Panc1 (cell line): ENCODE results near the gene TSHZ2. TPM values are rescaled to one million over a fixed set of nuclear protein-coding genes. Genes with fewer than 3 reads are reported as not detected.

Source experiments
- ATAC-seq: fragments of 200-7000 bp; cut with Tn5 transposase; 2 replicates; pipeline ENCODE4 v1.9.1; 2020; ENCODE audit warnings: mild to moderate bottlenecking, moderate library complexity
- BruUV-seq: library from RNA; stranded (reverse); fragments of 400-500 nt; replicated peaks from 2 replicates; lab custom pipeline; 2021; lab: Mats Ljungman, UMichigan
- CTCF ChIA-PET: fragments of 300-600 bp; sonication (Branson Sonifier 250); formaldehyde crosslinking; loops from one replicate; lab custom pipeline; 2022; ENCODE audit warnings: antibody characterized with exemption; lab: Charles Lee
- POLR2A ChIA-PET: fragments of 300-600 bp; sonication (Branson Sonifier 250); formaldehyde crosslinking; loops from one replicate; lab custom pipeline; 2022; ENCODE audit warnings: antibody characterized with exemption; lab: Charles Lee
- DNase-seq: peaks from one replicate; pipeline ENCODE4 v3.0.0-alpha.2; 2010; ENCODE audit warnings: low read depth, low spot score
- H3K27ac ChIP-seq: 2 replicates; pipeline ENCODE4 v1.5.1; 2011; ENCODE audit warnings: mild to moderate bottlenecking, low read length, inconsistent platforms
- H3K27me3 ChIP-seq: fragments of 200-500 bp; sonication (Bioruptor generic); 2 replicates; pipeline ENCODE4 v1.6.0; 2014; ENCODE audit warnings: low read length, inconsistent platforms; ENCODE audit not compliant: control insufficient read depth, insufficient read depth
- H3K36me3 ChIP-seq: fragments of 200-500 bp; sonication (Bioruptor generic); 2 replicates; pipeline ENCODE4 v1.5.1; 2014; ENCODE audit warnings: inconsistent platforms, mild to moderate bottlenecking, low read length, moderate library complexity; ENCODE audit not compliant: control insufficient read depth, insufficient read depth
- H3K4me1 ChIP-seq: 2 replicates; pipeline ENCODE4 v1.5.1; 2011; ENCODE audit warnings: inconsistent platforms, mild to moderate bottlenecking, low read length, moderate library complexity; ENCODE audit not compliant: control insufficient read depth, insufficient read depth
- H3K4me3 ChIP-seq, 2 experiments: 2 replicates each; pipeline ENCODE4 v1.5.1; 2011 to 2012; ENCODE audit warnings: low read depth in 2 of 2, low read length in 2 of 2, mild to moderate bottlenecking in 2 of 2, inconsistent platforms in 1 of 2, moderate library complexity in 1 of 2
- H3K9me3 ChIP-seq: fragments of 200-500 bp; sonication (Bioruptor generic); 2 replicates; pipeline ENCODE4 v1.5.1; 2014; ENCODE audit warnings: low read depth, mild to moderate bottlenecking, inconsistent platforms, low read length, moderate library complexity; ENCODE audit not compliant: control insufficient read depth, insufficient read depth
- CTCF ChIP-seq: fragments of 450-650 bp; IDR thresholded peaks from 2 replicates; pipeline ENCODE4 v1.5.1; 2017; ENCODE audit warnings: mild to moderate bottlenecking
- POLR2AphosphoS5 ChIP-seq: IDR thresholded peaks from 2 replicates; pipeline ENCODE4 v1.6.1; 2012; ENCODE audit warnings: mild to moderate bottlenecking, low read depth, low read length, moderate library complexity
- REST ChIP-seq, 2 experiments: IDR thresholded peaks; 2 replicates each; pipeline ENCODE4 v1.6.1; 2011 to 2012; ENCODE audit warnings: low read depth in 2 of 2, control low read depth in 1 of 2, low read length in 1 of 2, mild to moderate bottlenecking in 1 of 2, moderate library complexity in 1 of 2; ENCODE audit not compliant: insufficient read depth in 1 of 2
- SIN3A ChIP-seq: IDR thresholded peaks from 2 replicates; pipeline ENCODE4 v1.6.1; 2012; ENCODE audit warnings: low read depth, mild to moderate bottlenecking, low read length, moderate library complexity, borderline replicate concordance; ENCODE audit not compliant: insufficient read depth
- TCF7L2 ChIP-seq: IDR thresholded peaks from 2 replicates; pipeline ENCODE4 v1.6.1; 2011; ENCODE audit warnings: mild to moderate bottlenecking, low read depth, low read length, inconsistent platforms
- in situ Hi-C: cut with HindIII; loops from 2 replicates; pipeline ENCODE4 v1.10.0; 2016; ENCODE audit warnings: low sequenced_read_pairs, low pct_unique_long_range_greater_than_20kb
- intact Hi-C: fragments of 100-400 bp; cut with micrococcal nuclease; formaldehyde crosslinking; loops from one replicate; pipeline ENCODE4 v1.10.0; 2022; ENCODE audit not compliant: unreplicated experiment
- total RNA-seq: library from RNA; stranded (reverse); gene quantifications from one replicate; pipeline ENCODE4 v1.2.1, GENCODE V29; 2021; ENCODE audit not compliant: unreplicated experiment

Gene TSHZ2
- total RNA-seq, 1 experiment from 2014 or later, result 0.36 TPM

GRCh38 chr20:53019464-53019863 is 47.3 kb downstream of the TSHZ2 start:
- intact Hi-C loops (no loop called here), in situ Hi-C loops (no loop called here)
- ATAC-seq, result no peak
- peaks cover 2% of the 10 kb centered on the region; the same call in 1 of the 2 replicates for H3K27me3 ChIP-seq
- CTCF ChIA-PET, result no interaction called here
- no peak for TF ChIP-seq CTCF
- no peak for TF ChIP-seq TCF7L2
- TF ChIP-seq REST (IDR thresholded peaks at IDR 0.05; ENCODE audit: insufficient read depth in 1 of 2, low read depth in 2 of 2, low read length in 1 of 2), result no peak
- TF ChIP-seq SIN3A, result no peak
- no peak for TF ChIP-seq POLR2AphosphoS5
- no TSS peak for BruUV-seq
- POLR2A ChIA-PET, result no interaction called here
- H3K36me3 ChIP-seq, result no peaks in the 10 kb centered on the region
- DNase-seq, result no peak
- H3K4me1 ChIP-seq, result no peaks in the 10 kb centered on the region
- H3K27ac ChIP-seq, result no peak overlapping the region
- no peaks in the 10 kb centered on the region for H3K9me3 ChIP-seq
- no peak overlapping the region for H3K4me3 ChIP-seq

GRCh38 chr20:53020376-53020775 is 48.2 kb downstream of the TSHZ2 start:
- DNase-seq, result no peak
- in situ Hi-C loops, result no loop called here
- no peak for ATAC-seq
- ChIA-PET CTCF (no interaction called here), POLR2A (no interaction called here)
- no peak overlapping the region for H3K4me3 ChIP-seq
- H3K4me1 ChIP-seq, result no peaks in the 10 kb centered on the region
- peaks cover 2% of the 10 kb centered on the region; the same call in 1 of the 2 replicates for H3K27me3 ChIP-seq
- no peak overlapping the region for H3K27ac ChIP-seq
- no peaks in the 10 kb centered on the region for H3K36me3 ChIP-seq
- intact Hi-C loops, result no loop called here
- BruUV-seq, result no TSS peak
- TF ChIP-seq SIN3A, result no peak
- no peak for TF ChIP-seq TCF7L2
- TF ChIP-seq REST (IDR thresholded peaks at IDR 0.05; ENCODE audit: insufficient read depth in 1 of 2, low read depth in 2 of 2, low read length in 1 of 2), result no peak
- TF ChIP-seq CTCF, result no peak
- no peak for TF ChIP-seq POLR2AphosphoS5
- no peaks in the 10 kb centered on the region for H3K9me3 ChIP-seq
